SU-DHL-6 (cell line): ENCODE data around the gene KISS1R.

ENCODE experiments used
- H2AFZ ChIP-seq: fragments of 200-600 bp; sonication (generic); 2 replicates; pipeline ENCODE4 v1.6.1; 2014; ENCODE audit warnings: low read depth, mild to moderate bottlenecking, moderate library complexity, mixed read lengths, antibody characterized with exemption, low read length; ENCODE audit not compliant: severe bottlenecking
- H3F3A ChIP-seq: fragments of 200-600 bp; shearing (Covaris generic); 2 replicates; pipeline ENCODE4 v1.6.0; 2016; ENCODE audit warnings: antibody characterized with exemption, mild to moderate bottlenecking; ENCODE audit not compliant: insufficient read depth
- H3K27ac ChIP-seq: fragments of 200-600 bp; sonication (generic); 2 replicates; pipeline ENCODE4 v1.5.1; 2016; ENCODE audit warnings: low read depth, mild to moderate bottlenecking, low read length, moderate library complexity, mixed read lengths
- H3K27me3 ChIP-seq: fragments of 200-600 bp; sonication (generic), shearing (Covaris generic); 2 replicates; pipeline ENCODE4 v1.6.0; 2014; ENCODE audit warnings: mild to moderate bottlenecking, low read length
- H3K36me3 ChIP-seq: fragments of 200-600 bp; sonication (generic); 2 replicates; pipeline ENCODE4 v1.6.1; 2014; ENCODE audit warnings: mild to moderate bottlenecking, low read length, mixed read lengths
- H3K4me2 ChIP-seq: fragments of 300-600, 200-600 bp; shearing (Covaris generic), sonication (generic); 2 replicates; pipeline ENCODE4 v1.6.0; 2014; ENCODE audit warnings: low read length, low read depth, mild to moderate bottlenecking; ENCODE audit not compliant: poor library complexity, severe bottlenecking
- H3K4me3 ChIP-seq: fragments of 200-600 bp; sonication (generic); 2 replicates; pipeline ENCODE4 v1.5.1; 2014; ENCODE audit warnings: antibody characterized with exemption, low read length, mild to moderate bottlenecking, mixed read lengths; ENCODE audit not compliant: insufficient read depth, poor library complexity, severe bottlenecking
- H3K79me2 ChIP-seq: fragments of 200-600 bp; sonication (generic); 2 replicates; pipeline ENCODE4 v1.6.1; 2014; ENCODE audit warnings: mild to moderate bottlenecking, low read length, moderate library complexity; ENCODE audit not compliant: insufficient read depth
- H3K9ac ChIP-seq: fragments of 200-600 bp; sonication (generic); 2 replicates; pipeline ENCODE4 v1.7.0; 2014; ENCODE audit warnings: mild to moderate bottlenecking, low read length
- H3K9me2 ChIP-seq: fragments of 200-600 bp; sonication (generic); replicated peaks from 2 replicates; pipeline ENCODE4 v1.6.1; 2014; ENCODE audit warnings: low read length; ENCODE audit not compliant: insufficient read depth
- H3K9me3 ChIP-seq: fragments of 200-600 bp; sonication (generic); 2 replicates; pipeline ENCODE4 v1.6.1; 2014; ENCODE audit warnings: low read length, mixed read lengths; ENCODE audit not compliant: insufficient read depth
- H4K20me1 ChIP-seq: fragments of 200-600 bp; sonication (generic); 2 replicates; pipeline ENCODE4 v1.6.1; 2014; ENCODE audit warnings: low read depth, mild to moderate bottlenecking, antibody characterized with exemption, low read length, moderate library complexity, mixed read lengths
- CTCF ChIP-seq: fragments of 200-600 bp; sonication (generic); IDR thresholded peaks from one replicate; pipeline ENCODE4 v1.5.1; 2017; ENCODE audit warnings: antibody characterized with exemption, mild to moderate bottlenecking, low read length, moderate library complexity; ENCODE audit not compliant: insufficient read depth, poor library complexity, severe bottlenecking
- EZH2phosphoT487 ChIP-seq: fragments of 200-600 bp; sonication (generic), shearing (Covaris generic); conservative IDR thresholded peaks from 2 replicates; pipeline ENCODE4 v1.6.1; 2018; ENCODE audit warnings: mild to moderate bottlenecking, antibody characterized with exemption, low read length, moderate library complexity, mixed read lengths

KISS1R gene

DNA sequence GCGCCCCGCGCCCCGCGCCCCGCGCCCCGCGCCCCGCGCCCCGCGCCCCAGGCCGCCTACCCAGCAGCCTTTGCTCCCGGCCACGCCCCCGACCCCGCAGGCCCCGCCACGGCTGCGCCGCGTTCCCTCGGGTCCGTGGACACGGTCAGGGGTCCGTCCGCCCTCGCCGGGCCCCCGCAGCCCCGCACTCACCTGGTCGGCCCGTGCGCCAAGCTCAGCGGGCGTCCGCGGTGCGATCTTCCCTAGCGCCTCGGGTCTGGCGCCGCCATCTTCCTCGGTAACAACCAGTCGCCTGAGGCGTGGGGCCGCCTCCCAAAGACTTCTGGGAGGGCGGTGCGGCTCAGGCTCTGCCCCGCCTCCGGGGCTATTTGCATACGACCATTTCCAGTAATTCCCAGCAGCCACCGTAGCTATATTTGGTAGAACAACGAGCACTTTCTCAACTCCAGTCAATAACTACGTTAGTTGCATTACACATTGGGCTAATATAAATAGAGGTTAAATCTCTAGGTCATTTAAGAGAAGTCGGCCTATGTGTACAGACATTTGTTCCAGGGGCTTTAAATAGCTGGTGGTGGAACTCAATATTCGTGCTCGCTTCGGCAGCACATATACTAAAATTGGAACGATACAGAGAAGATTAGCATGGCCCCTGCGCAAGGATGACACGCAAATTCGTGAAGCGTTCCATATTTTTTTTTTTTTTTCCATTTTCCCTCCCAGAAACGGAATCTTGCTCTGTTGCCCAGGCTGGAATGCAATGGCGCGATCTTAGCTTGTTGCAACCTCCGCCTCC lies 24.0 kb upstream of the KISS1R start, which contains the start of the genes MED16 and RNU6-9:
Gene MED16, minus strand, starts transcription at position 294 of the 796 bp plus-strand sequence. CDS start 2,056 bp downstream, outside the sequence.
Gene RNU6-9, plus strand, starts transcription at position 591 of the 796 bp plus-strand sequence.
- Histone ChIP-seq H4K20me1 (no peaks in the 10 kb centered on the region), H3K4me2 (peak within 1 kb of the TSS; percentile 96), H3K9me2 (no peaks in the 10 kb centered on the region), H3K9me3 (no peaks in the 10 kb centered on the region), H3K79me2 (peaks cover 5% of the 10 kb centered on the region; the same call in 1 of the 2 replicates), H3K4me3 (peak within 1 kb of the TSS; percentile 93), H3K27ac (peak within 1 kb of the TSS; percentile 75), H3K9ac (peak within 1 kb of the TSS; percentile 77), H2AFZ (peak within 1 kb of the TSS; percentile 88), H3K27me3 (no peaks in the 10 kb centered on the region), H3F3A (peaks cover 7% of the 10 kb centered on the region; the same call in 1 of the 2 replicates), H3K36me3 (no peaks in the 10 kb centered on the region)
- TF ChIP-seq CTCF, result no peak
- TF ChIP-seq EZH2phosphoT487, result no peak

DNA sequence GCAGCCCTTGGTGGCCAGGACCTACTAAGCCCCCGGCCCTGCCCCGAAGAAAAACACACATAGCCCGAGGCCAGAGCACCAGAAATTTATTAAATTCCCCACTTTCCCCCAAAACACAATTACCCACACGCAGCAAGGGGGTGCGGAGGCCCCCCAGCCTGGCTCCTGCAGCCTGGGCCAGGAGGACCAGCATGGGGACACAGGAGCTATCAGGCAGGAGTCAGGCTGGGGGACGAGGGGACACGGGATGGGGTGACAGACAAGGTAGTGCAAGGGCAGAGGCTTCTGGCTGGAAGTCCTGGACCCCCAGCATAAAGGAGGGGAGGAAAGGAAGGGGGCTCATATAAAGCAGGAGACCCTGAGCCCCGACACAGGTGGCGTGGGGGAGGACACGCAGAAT lies 20.7 kb upstream of the KISS1R start:
- Histone ChIP-seq H3K79me2 (peaks cover 5% of the 10 kb centered on the region; the same call in 1 of the 2 replicates), H3K36me3 (no peaks in the 10 kb centered on the region), H3K9ac (no peak overlapping the region), H3K27me3 (no peaks in the 10 kb centered on the region), H3K4me2 (no peak overlapping the region), H4K20me1 (no peaks in the 10 kb centered on the region), H3K9me3 (no peaks in the 10 kb centered on the region), H3F3A (peaks cover 12% of the 10 kb centered on the region), H3K27ac (no peak overlapping the region), H3K4me3 (no peak overlapping the region), H2AFZ (no peak overlapping the region), H3K9me2 (no peaks in the 10 kb centered on the region)
- TF ChIP-seq CTCF (no peak), EZH2phosphoT487 (no peak)

DNA sequence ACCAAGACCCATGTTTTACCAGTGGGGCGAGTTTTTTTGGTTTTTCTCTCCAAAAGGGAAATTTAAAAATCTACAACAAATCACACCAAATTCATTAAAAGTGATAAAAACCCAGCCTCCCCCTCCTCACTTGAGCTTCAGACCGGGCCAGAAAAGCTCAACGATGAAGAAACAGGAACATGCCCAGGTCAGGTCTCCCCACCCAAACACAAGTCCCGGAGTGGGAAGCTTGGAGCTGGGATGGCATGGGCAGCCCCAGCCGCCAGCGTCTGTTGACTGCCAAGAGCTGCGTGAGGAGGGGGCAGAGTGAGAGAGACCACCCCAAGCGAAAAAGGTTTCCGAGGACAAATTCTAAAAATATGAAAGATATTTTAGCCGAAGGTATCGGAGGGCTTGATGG lies 20.1 kb upstream of the KISS1R start:
- Histone ChIP-seq H3K9ac (no peak overlapping the region), H4K20me1 (no peaks in the 10 kb centered on the region), H3K27ac (no peak overlapping the region), H3K36me3 (no peaks in the 10 kb centered on the region), H3K27me3 (no peaks in the 10 kb centered on the region), H3K4me2 (no peak overlapping the region), H3K9me2 (no peaks in the 10 kb centered on the region), H3K9me3 (no peaks in the 10 kb centered on the region), H3K79me2 (peaks cover 5% of the 10 kb centered on the region; the same call in 1 of the 2 replicates), H2AFZ (no peak overlapping the region), H3F3A (peaks cover 10% of the 10 kb centered on the region), H3K4me3 (no peak overlapping the region)
- TF ChIP-seq CTCF (no peak), EZH2phosphoT487 (no peak)
